ENCODE results near the gene FUS. TPM values are rescaled to one million over a fixed set of nuclear protein-coding genes. Genes with fewer than 3 reads are reported as not detected.

Gene FUS
- total and polyA plus RNA-seq, 2 donors (not counting 3 experiments of a cell fraction or from before 2014, with no cell fraction given): 307 to 569 TPM

DNA sequence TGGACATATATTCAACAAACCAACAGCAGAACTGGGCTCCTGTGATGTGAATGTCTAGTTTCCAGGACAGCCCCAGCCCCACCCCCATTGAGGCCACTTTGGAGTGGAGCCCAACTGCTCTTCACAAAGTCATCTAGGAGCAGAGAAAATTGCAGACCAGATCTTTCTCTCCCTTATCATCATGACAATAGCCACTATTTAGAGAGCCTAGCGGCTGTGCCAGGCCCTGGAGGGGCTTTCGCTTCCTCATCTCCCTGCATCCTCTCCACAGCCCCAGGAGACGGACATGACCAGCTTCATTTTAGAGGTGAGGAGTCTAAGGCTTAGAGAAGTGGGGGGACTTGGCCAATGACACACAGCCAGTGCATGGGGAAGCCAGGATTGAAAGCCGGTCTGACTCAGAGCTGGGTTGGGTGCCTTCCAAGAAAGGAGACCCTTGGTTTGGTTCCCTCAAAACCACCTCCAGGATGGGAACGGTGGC lies 45.8 kb upstream of the FUS start:
- Histone ChIP-seq H3K79me2 (ENCODE audit: control insufficient read depth, insufficient read depth, low read length) (no peaks in the 10 kb centered on the region), H3K27ac (ENCODE audit: insufficient read depth, low read depth, low read length) (no peak overlapping the region), H3K27me3 (ENCODE audit: control insufficient read depth in 2 of 2, insufficient read depth in 2 of 2, low read length in 2 of 2) (no peaks in the 10 kb centered on the region), H4K20me1 (replicated peaks; ENCODE audit: control insufficient read depth, extremely low read depth, insufficient read depth, low read length) (no peaks in the 10 kb centered on the region), H3K9me1 (replicated peaks; ENCODE audit: control insufficient read depth, extremely low read depth, insufficient read depth, low read length) (no peaks in the 10 kb centered on the region), H3K36me3 (ENCODE audit: control insufficient read depth in 2 of 2, extremely low read depth in 1 of 2, insufficient read depth in 2 of 2, low read length in 2 of 2) (peaks cover 0 to 8% of the 10 kb centered on the region in 2 experiments), H3K9ac (replicated peaks; ENCODE audit: extremely low read depth, insufficient read depth, low read length) (no peak overlapping the region), H3K4me2 (ENCODE audit: insufficient read depth, low read length) (no peak overlapping the region), H3K9me3 (replicated peaks; ENCODE audit: control insufficient read depth, insufficient read depth, low read length) (no peaks in the 10 kb centered on the region), H3K4me1 (ENCODE audit: control insufficient read depth, extremely low read depth, insufficient read depth, low read length) (peaks cover 4% of the 10 kb centered on the region), H2AFZ (ENCODE audit: low read depth, low read length) (no peak overlapping the region), H3K4me3 (replicated peaks in 1 of 3; ENCODE audit: insufficient read depth in 1 of 3, low read depth in 1 of 3, low read length in 3 of 3) (no peak overlapping the region)
- POLR2A ChIA-PET: no interaction called here
- intact Hi-C loops (cut with micrococcal nuclease) (no loop called here), dilution Hi-C loops (cut with MboI; ENCODE audit: extremely low pct_ligation_motif_present, low sequenced_read_pairs) (no loop called here)
- no peak for TF ChIP-seq EZH2 (IDR thresholded peaks at IDR 0.05; ENCODE audit: borderline replicate concordance, low read depth, low read length, severe bottlenecking)
- no peak for TF ChIP-seq JUN (IDR thresholded peaks at IDR 0.05; ENCODE audit: borderline replicate concordance, insufficient read depth, insufficient read length, low read depth)
- no peak for TF ChIP-seq POLR2AphosphoS5 (IDR thresholded peaks at IDR 0.05; ENCODE audit: insufficient read depth, low read depth, low read length)
- TF ChIP-seq FOS (IDR thresholded peaks at IDR 0.05; ENCODE audit: borderline replicate concordance, insufficient read depth, low read length): no peak
- TF ChIP-seq, protein P1, sequence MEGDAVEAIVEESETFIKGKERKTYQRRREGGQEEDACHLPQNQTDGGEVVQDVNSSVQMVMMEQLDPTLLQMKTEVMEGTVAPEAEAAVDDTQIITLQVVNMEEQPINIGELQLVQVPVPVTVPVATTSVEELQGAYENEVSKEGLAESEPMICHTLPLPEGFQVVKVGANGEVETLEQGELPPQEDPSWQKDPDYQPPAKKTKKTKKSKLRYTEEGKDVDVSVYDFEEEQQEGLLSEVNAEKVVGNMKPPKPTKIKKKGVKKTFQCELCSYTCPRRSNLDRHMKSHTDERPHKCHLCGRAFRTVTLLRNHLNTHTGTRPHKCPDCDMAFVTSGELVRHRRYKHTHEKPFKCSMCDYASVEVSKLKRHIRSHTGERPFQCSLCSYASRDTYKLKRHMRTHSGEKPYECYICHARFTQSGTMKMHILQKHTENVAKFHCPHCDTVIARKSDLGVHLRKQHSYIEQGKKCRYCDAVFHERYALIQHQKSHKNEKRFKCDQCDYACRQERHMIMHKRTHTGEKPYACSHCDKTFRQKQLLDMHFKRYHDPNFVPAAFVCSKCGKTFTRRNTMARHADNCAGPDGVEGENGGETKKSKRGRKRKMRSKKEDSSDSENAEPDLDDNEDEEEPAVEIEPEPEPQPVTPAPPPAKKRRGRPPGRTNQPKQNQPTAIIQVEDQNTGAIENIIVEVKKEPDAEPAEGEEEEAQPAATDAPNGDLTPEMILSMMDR (IDR thresholded peaks at IDR 0.05; ENCODE audit: extremely low read depth in 1 of 2, insufficient read depth in 1 of 2, low read depth in 1 of 2, low read length in 2 of 2): no peak
- no peak for TF ChIP-seq GATA2 (IDR thresholded peaks at IDR 0.05; ENCODE audit: insufficient read depth, insufficient read length, low read depth, low read length)
- TF ChIP-seq, protein P2, sequence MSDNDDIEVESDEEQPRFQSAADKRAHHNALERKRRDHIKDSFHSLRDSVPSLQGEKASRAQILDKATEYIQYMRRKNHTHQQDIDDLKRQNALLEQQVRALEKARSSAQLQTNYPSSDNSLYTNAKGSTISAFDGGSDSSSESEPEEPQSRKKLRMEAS (IDR thresholded peaks at IDR 0.05; ENCODE audit: insufficient read depth, insufficient read length): no peak
- no peak for TF ChIP-seq POLR2A (IDR thresholded peaks at IDR 0.05; ENCODE audit: low read depth, low read length)
- no peak for TF ChIP-seq MYC (IDR thresholded peaks at IDR 0.05; ENCODE audit: low read depth, low read length)
- no peak for DNase-seq (ENCODE audit: low read depth, low spot score)
- no peak for FAIRE-seq
- CTCF ChIA-PET: interaction anchor here (1.9 kb wide), 1 partner anchor 16 kb away, joined by 7 read pairs; the partner anchor contains the start of gene KAT8
- no TSS peak for BruUV-seq (replicated peaks)
